Esophagus (tissue), 2 donors: ENCODE results near the gene TNFRSF1A. TPM values are rescaled to one million over a fixed set of nuclear protein-coding genes. Genes with fewer than 3 reads are reported as not detected.
A peak's percentile ranks its signal among the peaks of the same experiment; 100 is the strongest.

Experiments used
- H3K27ac ChIP-seq, 2 donors: one replicate each; pipeline ENCODE4 v1.5.1; 2013; ENCODE audit warnings: low read depth in 2 of 2, mild to moderate bottlenecking in 2 of 2, inconsistent platforms in 1 of 2, low read length in 1 of 2, moderate library complexity in 1 of 2
- H3K27me3 ChIP-seq, 2 donors: one replicate each; pipeline ENCODE4 v1.6.1; 2013; ENCODE audit warnings: low read length in 2 of 2, control low read depth in 1 of 2, mild to moderate bottlenecking in 1 of 2; ENCODE audit not compliant: insufficient read depth in 2 of 2, control insufficient read depth in 1 of 2
- H3K36me3 ChIP-seq, 2 donors: one replicate each; pipeline ENCODE4 v1.6.1; 2013; ENCODE audit warnings: low read length in 1 of 2; ENCODE audit not compliant: control insufficient read depth in 2 of 2, insufficient read depth in 2 of 2
- H3K4me1 ChIP-seq, 2 donors: one replicate each; pipeline ENCODE4 v1.6.1; 2013; ENCODE audit warnings: low read length in 1 of 2; ENCODE audit not compliant: control insufficient read depth in 2 of 2, insufficient read depth in 2 of 2
- H3K4me3 ChIP-seq, 2 donors: one replicate each; pipeline ENCODE4 v1.5.1; 2013; ENCODE audit warnings: low read length in 2 of 2, mild to moderate bottlenecking in 2 of 2, low read depth in 1 of 2, moderate library complexity in 1 of 2
- H3K9me3 ChIP-seq, 2 donors: one replicate each; pipeline ENCODE4 v1.6.1; 2013; ENCODE audit warnings: mild to moderate bottlenecking in 2 of 2, low read depth in 1 of 2, low read length in 1 of 2, moderate library complexity in 1 of 2; ENCODE audit not compliant: control insufficient read depth in 2 of 2, insufficient read depth in 1 of 2
- WGBS, 2 donors: extraction: QIAGEN DNeasy Blood & Tissue Kit; methylation state at CpG; one replicate each; pipeline ENCODE4 v1.1.7; 2013; 5-methylcytosine and 5-hydroxymethylcytosine counted together
- polyA plus RNA-seq, 2 donors: library from polyadenylated mRNA; stranded (reverse); fragments of 200-250 nt; gene quantifications; one replicate each; pipeline ENCODE4 v1.2.3, GENCODE V29; 2013
- donor health status: healthy with polysubstance abuse.
- donor health status: Bipolar disorder and iron deficiency.

The TNFRSF1A gene
- polyA plus RNA-seq, 2 donors: 41.7 to 71.4 TPM

DNA sequence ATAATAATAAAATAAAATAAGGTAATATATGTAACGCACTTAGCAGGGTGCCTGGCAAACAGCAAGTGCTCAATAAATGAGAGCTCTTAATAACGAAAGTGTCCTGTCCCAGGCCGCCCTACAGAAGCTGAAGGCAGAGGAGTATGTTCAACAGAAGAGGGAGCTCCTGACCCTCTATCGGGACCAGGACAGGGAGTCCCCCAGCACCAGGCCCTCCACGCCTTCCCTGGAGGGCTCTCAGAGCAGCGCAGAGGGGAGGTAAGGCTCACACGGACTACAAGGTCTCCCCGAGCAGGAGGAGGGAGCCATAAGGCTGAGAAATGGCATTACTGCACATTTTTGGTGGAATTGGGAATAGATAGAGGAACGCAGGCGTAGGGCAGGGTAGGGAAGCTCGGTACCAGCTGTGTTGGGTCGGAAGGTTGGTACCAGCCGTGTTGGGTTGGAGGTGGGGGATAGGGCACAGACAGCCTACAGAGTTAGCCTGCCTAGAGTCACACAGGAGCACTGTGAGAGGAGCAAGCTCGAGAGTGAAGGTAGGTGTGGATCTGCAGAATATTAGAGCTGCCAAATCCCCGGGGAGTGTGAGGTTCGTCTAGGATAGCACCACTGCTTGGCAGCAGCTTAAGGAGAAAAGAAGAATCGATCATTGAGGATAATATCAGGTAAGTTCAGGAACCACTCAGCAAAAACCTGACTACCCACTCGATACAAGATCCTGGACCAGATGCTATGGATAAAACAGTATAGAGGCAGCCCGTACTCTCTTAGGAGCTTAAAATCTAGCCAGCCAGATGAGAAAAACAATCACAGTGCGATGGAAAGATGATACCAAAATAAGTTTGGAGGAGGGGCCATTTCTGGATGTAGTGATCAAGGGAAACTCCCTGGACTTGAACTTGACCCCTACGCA, 15.3 kb downstream of the TNFRSF1A start:
- H3K9me3 ChIP-seq: no peaks in the 10 kb centered on the region
- peaks cover 2 to 18% of the 10 kb centered on the region in 2 donors for H3K4me1 ChIP-seq
- WGBS, 2 donors: 50 to 53% methylated on average over 21 of the region's 21 CpGs
- H3K27me3 ChIP-seq: no peaks in the 10 kb centered on the region
- H3K36me3 ChIP-seq: peaks cover 6 to 45% of the 10 kb centered on the region in 2 donors
- H3K4me3 ChIP-seq: no peak overlapping the region
- peak overlapping the region; percentile 32 to 70 for H3K27ac ChIP-seq

DNA sequence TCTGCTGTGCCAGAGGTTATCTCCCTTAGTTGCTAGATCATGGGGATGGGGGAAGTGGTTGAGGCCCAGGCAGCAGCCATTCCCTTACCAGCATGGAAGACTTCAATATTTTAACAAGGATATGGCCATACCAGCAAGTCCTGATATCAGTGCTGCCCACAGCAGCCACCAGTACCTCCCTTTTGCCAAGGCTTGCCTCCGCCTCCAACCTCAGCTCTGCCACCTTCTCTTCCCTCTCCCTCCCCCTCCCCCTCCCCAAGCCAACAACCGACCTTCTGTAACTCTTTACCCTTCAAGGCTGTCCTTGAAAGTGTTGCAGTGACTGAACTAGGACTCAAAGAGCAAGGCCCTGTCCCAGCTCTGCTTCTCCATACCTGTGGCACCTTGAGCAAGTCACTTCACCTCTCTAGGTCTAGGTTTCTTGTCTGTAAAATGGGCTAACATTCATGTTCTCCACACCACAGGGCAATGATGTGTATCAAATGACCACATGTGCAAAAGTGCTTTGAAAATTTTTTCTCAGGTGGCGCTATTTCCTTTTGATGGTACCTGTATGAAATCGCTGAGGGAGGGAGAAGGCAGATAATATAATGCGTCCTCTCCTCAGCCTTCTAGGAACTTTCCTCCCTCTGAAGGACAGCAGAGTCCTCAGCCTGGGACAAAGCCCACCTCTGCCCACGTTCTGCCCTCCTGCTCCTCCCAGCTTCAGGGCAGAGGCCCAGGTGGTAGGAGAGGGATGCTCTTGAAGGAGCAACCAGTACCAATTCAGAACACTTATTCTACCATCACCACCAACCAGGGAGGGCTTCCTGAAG, 16.7 kb downstream of the TNFRSF1A start:
- Histone ChIP-seq H3K27ac (peak overlapping the region in 1 of 2 donors; percentile 43), H3K9me3 (no peaks in the 10 kb centered on the region), H3K4me1 (peaks cover 2 to 14% of the 10 kb centered on the region in 2 donors), H3K36me3 (peaks cover 0 to 33% of the 10 kb centered on the region in 2 donors), H3K27me3 (no peaks in the 10 kb centered on the region), H3K4me3 (no peak overlapping the region)
- 62 to 63% methylated on average over 6 of the region's 6 CpGs for WGBS, 2 donors

DNA sequence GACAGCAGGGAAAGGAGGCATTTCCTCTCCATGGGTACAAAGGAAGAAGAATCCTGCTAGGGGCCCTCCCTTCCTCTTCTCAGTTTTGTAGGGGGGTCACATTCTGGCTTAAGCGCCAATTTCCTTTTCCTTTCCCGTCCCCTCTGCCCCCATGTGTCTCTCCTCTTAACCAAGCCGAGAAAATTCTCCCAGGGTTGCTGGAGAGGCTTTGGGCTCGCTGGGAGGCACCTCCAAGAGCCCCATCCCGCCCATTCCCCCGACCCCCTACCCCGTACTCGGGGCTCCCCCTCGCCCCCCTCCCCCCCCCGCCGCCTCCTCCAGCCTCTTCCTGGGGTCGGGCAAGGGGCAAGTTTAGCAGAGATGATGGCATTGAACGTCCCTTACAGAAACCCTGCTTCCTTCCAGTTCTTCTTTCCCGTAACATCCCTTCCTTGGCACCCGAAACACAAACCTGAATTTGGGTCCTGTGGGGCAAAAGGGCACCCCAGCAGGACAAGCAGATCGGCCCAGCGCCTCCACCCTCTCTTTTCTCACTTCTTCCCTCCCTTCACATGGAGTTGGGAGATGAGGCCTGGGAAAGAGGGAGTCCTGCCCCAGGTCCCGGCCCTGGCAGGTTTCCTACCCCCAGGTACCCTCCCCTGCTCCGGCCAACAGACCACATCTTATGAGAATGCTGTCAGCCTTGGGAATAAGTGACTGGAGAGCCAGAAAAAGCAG, 17.7 kb downstream of the TNFRSF1A start:
- Histone ChIP-seq H3K36me3 (peaks cover 0 to 24% of the 10 kb centered on the region in 2 donors), H3K4me1 (peaks cover 2 to 13% of the 10 kb centered on the region in 2 donors), H3K4me3 (no peak overlapping the region), H3K9me3 (no peaks in the 10 kb centered on the region), H3K27me3 (no peaks in the 10 kb centered on the region), H3K27ac (peak overlapping the region; percentile 78 to 88)
- WGBS, 2 donors: 39 to 43% methylated on average over 14 to 18 of the region's 19 CpGs

DNA sequence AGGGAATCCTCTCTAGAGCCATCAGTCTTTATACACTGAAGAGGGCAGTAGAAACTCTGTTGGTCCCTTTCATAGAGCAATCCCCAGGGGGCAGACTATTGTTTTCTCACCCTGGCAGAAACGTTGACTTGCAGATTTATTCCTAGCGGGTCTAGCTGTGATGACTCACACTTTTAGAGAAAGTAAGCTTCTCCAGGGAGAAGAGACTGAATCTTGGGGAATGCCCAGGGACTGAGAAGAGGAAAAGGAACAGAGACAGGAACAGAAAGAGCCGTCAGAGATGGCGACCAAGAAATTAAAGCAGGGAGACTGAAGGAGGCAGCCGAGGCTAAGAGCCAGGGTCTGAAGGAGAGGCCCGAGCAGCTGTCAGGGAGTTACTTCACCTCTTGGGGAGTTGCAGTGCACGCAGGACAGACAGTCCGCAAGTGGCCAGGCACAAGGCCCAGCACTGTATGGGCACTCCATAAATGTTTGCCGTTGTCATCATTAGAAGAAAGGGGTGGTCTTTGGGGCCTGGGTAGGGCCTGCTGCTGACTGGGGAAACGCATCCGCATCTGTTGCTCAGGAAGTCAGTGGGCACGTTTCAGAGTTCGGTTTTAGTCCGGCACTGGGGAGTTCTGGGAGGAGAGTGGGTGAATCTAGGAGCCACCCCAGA, 18.4 kb downstream of the TNFRSF1A start:
- no peaks in the 10 kb centered on the region for H3K27me3 ChIP-seq
- peaks cover 0 to 22% of the 10 kb centered on the region in 2 donors for H3K36me3 ChIP-seq
- peak overlapping the region; percentile 78 to 88 for H3K27ac ChIP-seq
- H3K4me1 ChIP-seq: peaks cover 2 to 13% of the 10 kb centered on the region in 2 donors
- no peak overlapping the region for H3K4me3 ChIP-seq
- no peaks in the 10 kb centered on the region for H3K9me3 ChIP-seq
- WGBS, 2 donors: 16 to 26% methylated on average over 14 of the region's 14 CpGs

DNA sequence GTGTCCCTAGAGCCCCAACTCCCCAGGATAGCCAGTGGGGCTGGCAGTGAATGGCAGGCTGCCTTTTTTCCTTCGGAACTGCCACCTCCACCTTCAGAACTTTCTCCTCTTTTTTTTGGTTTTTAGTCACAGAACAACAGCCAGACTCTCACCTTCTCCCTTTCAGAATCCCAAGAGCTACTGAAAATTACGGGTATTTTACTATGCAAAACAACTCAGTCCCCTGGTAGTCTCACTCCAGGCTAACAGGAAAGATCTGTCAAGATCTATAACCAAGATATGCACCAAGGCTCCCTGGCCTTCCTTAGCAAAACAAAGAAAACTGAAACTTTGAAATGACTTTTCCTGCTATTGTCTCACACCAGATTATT, 18.9 kb downstream of the TNFRSF1A start:
- WGBS, 2 donors: 26 to 35% methylated on average over 2 of the region's 2 CpGs
- Histone ChIP-seq H3K27me3 (no peaks in the 10 kb centered on the region), H3K27ac (peak overlapping the region; percentile 43 to 71), H3K9me3 (no peaks in the 10 kb centered on the region), H3K4me1 (peaks cover 2 to 13% of the 10 kb centered on the region in 2 donors), H3K36me3 (peaks cover 0 to 23% of the 10 kb centered on the region in 2 donors), H3K4me3 (no peak overlapping the region)

DNA sequence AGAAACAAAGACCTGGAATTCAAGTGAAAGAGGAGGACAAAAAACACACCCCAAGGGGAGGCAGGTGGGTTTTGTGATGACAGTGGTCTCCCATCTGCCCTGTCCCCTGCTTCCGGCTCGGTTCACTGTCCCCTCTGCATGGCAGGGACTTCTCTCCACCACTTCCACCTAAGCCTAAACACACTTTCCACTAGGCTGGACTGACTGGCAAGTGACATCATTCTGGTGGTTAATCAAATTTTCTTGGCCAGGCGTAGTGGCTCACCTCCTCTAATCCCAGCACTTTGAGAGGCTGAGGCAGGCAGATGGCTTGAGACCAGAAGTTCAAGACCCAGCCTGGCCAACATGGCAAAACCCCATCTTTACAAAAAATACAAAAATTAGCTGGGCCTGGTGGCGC, 19.5 kb downstream of the TNFRSF1A start:
- Histone ChIP-seq H3K4me3 (no peak overlapping the region), H3K36me3 (peaks cover 0 to 21% of the 10 kb centered on the region in 2 donors), H3K4me1 (peaks cover 2 to 13% of the 10 kb centered on the region in 2 donors), H3K27ac (peak overlapping the region; percentile 46 to 71), H3K9me3 (no peaks in the 10 kb centered on the region), H3K27me3 (no peaks in the 10 kb centered on the region)
- 68 to 72% methylated on average over 4 of the region's 4 CpGs for WGBS, 2 donors

DNA sequence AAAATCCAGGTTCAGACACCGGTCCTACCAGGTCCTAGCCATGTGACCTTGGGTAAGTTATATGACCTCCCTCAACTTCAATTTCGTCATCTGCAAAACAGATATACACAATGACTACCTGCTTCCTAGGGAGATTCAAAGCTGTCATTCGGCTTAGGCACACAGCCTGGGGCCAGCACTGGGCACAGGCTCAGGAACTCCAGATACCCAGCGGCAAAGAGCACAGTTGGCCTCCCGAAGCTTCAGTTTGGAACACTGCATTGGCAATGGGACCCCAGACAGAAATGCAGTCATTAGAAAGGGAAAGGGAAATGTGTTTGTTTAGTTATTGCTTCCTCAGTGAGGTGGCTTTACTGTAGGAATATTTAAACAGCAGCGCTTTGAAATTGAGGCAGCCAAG, 20.0 kb downstream of the TNFRSF1A start:
- 42 to 51% methylated on average over 6 of the region's 6 CpGs for WGBS, 2 donors
- no peaks in the 10 kb centered on the region for H3K9me3 ChIP-seq
- peaks cover 2 to 14% of the 10 kb centered on the region in 2 donors for H3K4me1 ChIP-seq
- peak overlapping the region; percentile 46 to 71 for H3K27ac ChIP-seq
- H3K36me3 ChIP-seq: peaks cover 0 to 22% of the 10 kb centered on the region in 2 donors
- no peak overlapping the region for H3K4me3 ChIP-seq
- H3K27me3 ChIP-seq: no peaks in the 10 kb centered on the region

DNA sequence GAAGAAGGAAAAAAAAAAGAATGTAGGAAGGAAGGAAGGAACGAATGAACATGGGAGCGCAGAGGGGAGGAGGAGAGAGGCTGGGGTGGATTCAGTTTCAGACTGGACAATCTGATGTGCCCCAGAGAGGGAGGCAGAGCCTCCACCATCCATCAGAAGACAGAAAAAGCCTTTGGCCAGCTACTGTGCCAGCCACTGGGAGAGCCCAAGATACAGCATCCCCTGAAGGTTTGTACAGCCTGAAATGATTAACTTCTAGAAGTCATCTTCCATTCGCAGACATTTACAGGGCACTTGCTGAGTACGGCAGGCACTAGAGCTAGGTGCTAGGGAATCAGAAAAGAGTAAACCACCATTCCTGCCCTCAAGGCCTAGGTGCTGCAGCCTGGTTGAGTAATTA, 22.4 kb downstream of the TNFRSF1A start:
- peaks cover 2 to 13% of the 10 kb centered on the region in 2 donors for H3K4me1 ChIP-seq
- H3K36me3 ChIP-seq: peaks cover 0 to 24% of the 10 kb centered on the region in 2 donors
- 91 to 94% methylated on average over 4 of the region's 4 CpGs for WGBS, 2 donors
- no peaks in the 10 kb centered on the region for H3K27me3 ChIP-seq
- no peak overlapping the region for H3K27ac ChIP-seq
- H3K4me3 ChIP-seq: no peak overlapping the region
- H3K9me3 ChIP-seq: no peaks in the 10 kb centered on the region
